Measurements from ENCODE around the gene NPAS3. TPM values are rescaled to one million over a fixed set of nuclear protein-coding genes. Genes with fewer than 3 reads are reported as not detected.

The NPAS3 gene
- total RNA-seq, 1 donor from 2014 or later: 6.1 TPM

DNA sequence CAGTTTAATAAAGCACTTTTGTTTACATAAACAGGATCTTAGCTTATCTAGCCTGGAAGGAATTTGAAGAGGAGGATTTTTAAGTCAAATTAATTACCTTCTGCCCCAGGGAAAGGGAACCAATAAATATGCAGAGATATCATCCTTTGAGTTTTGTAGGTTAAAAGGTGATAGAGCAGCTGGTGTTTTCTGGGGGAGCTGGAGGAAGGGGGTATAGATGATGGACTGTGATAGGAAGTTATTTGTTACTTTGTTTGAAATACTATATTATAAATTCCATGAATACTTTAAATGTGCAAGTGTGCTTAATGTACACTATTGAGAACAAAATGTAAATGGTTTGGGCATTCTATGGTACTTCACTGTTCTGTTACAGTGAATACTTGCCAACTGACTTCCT lies 55.2 kb downstream of the NPAS3 start:
- no peak for DNase-seq (ENCODE audit: low spot score, unreplicated experiment)
- TF ChIP-seq, protein P1, sequence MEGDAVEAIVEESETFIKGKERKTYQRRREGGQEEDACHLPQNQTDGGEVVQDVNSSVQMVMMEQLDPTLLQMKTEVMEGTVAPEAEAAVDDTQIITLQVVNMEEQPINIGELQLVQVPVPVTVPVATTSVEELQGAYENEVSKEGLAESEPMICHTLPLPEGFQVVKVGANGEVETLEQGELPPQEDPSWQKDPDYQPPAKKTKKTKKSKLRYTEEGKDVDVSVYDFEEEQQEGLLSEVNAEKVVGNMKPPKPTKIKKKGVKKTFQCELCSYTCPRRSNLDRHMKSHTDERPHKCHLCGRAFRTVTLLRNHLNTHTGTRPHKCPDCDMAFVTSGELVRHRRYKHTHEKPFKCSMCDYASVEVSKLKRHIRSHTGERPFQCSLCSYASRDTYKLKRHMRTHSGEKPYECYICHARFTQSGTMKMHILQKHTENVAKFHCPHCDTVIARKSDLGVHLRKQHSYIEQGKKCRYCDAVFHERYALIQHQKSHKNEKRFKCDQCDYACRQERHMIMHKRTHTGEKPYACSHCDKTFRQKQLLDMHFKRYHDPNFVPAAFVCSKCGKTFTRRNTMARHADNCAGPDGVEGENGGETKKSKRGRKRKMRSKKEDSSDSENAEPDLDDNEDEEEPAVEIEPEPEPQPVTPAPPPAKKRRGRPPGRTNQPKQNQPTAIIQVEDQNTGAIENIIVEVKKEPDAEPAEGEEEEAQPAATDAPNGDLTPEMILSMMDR (IDR thresholded peaks at IDR 0.05; ENCODE audit: unreplicated experiment): no peak
- Mint-ChIP-seq H3K9me3 (ENCODE audit: low read depth) (peaks cover 17% of the 10 kb centered on the region), H3K36me3 (ENCODE audit: insufficient read depth) (peaks cover 7% of the 10 kb centered on the region), H3K4me1 (ENCODE audit: low read depth) (no peaks in the 10 kb centered on the region), H3K27me3 (no peaks in the 10 kb centered on the region), H3K27ac (no peak overlapping the region), H3K4me3 (ENCODE audit: low read depth) (no peak overlapping the region)

DNA sequence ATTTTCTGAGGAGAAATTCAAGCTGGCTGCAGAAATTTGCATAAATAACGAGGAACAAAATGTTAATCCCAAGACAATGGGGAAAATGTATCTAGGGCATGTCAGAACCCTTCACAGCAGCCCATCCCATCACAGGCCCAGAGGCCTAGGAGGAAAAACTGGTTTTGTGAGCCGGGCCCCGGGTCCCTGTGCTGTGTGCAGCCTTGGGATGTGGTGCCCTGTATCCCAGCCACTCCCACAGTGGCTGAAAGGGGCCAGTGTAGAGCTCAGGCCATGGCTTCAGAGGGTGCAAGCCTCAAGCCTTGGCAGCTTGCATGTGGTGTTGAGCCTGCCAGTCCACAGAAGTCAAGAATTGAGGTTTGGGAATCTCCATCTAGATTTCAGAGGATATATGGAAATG lies 57.7 kb downstream of the NPAS3 start:
- Mint-ChIP-seq H3K4me1 (ENCODE audit: low read depth) (no peaks in the 10 kb centered on the region), H3K27ac (no peak overlapping the region), H3K9me3 (ENCODE audit: low read depth) (peaks cover 13% of the 10 kb centered on the region), H3K4me3 (ENCODE audit: low read depth) (no peak overlapping the region), H3K27me3 (no peaks in the 10 kb centered on the region), H3K36me3 (ENCODE audit: insufficient read depth) (peaks cover 7% of the 10 kb centered on the region)
- TF ChIP-seq, protein P1 (IDR thresholded peaks at IDR 0.05; ENCODE audit: unreplicated experiment): no peak
- no peak for DNase-seq (ENCODE audit: low spot score, unreplicated experiment)

DNA sequence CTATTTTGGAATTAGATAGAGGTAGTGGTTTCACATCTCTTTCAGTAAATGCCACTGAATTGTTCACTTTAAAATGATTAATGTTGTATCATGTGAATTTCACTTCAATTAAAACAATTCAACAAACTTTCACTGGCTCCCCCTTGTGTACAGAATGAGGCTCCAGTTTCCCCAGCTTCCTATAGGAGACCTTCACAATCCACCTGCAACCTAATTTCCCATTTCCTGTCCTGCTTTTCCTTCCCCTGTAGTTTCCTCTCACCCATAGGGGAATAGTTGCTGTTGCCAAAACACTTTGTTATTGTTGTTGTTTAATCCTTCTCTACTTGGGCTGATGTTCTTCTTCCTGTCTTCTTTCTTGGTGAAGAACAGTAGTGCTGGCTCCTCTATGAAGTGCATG lies 59.8 kb downstream of the NPAS3 start:
- Mint-ChIP-seq H3K36me3 (ENCODE audit: insufficient read depth) (peaks cover 7% of the 10 kb centered on the region), H3K4me3 (ENCODE audit: low read depth) (no peak overlapping the region), H3K27ac (no peak overlapping the region), H3K4me1 (ENCODE audit: low read depth) (no peaks in the 10 kb centered on the region), H3K27me3 (no peaks in the 10 kb centered on the region), H3K9me3 (ENCODE audit: low read depth) (peaks cover 10% of the 10 kb centered on the region)
- TF ChIP-seq, protein P1 (IDR thresholded peaks at IDR 0.05; ENCODE audit: unreplicated experiment): peak; percentile 21
- no peak for DNase-seq (ENCODE audit: low spot score, unreplicated experiment)

DNA sequence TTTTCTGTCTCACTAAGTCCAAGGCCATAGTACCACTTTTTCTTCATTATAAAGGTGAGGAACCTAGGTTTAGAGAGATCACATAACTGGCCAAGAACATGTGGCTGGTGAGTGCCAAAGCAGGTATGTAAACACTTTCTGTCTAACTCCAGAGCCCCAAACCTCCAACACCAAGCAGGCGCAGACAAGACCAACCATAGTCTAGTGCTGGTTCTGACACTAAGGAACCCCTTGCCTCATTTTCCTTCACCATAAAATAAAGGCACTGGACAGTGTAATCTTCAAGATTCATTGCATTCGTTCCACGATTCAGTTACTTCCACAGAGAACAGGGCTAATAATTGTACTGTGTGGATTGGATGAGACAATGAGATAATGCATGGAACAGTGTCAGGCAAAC lies 71.0 kb downstream of the NPAS3 start:
- Mint-ChIP-seq H3K27ac (no peak overlapping the region), H3K27me3 (no peaks in the 10 kb centered on the region), H3K9me3 (ENCODE audit: low read depth) (no peaks in the 10 kb centered on the region), H3K4me3 (ENCODE audit: low read depth) (no peak overlapping the region), H3K4me1 (ENCODE audit: low read depth) (peaks cover 4% of the 10 kb centered on the region), H3K36me3 (ENCODE audit: insufficient read depth) (no peaks in the 10 kb centered on the region)
- TF ChIP-seq, protein P1 (IDR thresholded peaks at IDR 0.05; ENCODE audit: unreplicated experiment): no peak
- no peak for DNase-seq (ENCODE audit: low spot score, unreplicated experiment)

DNA sequence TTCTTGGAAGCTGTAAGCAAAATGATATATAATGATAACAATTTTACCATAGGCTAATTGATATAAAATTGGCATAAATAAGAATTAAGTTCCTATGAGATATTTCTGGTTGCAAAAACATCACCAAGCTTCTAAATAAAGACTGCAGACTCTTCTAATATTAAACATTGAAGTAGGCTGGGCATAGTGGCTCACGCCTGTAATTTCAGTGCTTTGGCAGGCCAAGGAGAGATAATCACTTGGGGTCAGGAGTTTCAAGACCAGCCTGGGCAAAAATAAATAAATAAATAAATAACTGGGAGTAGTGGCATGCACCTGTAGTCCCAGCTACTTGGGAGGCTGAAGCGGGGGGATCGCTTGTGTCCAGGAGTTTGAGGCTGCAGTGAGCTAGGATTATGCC lies 71.8 kb downstream of the NPAS3 start:
- no peak overlapping the region for H3K27ac Mint-ChIP-seq
- H3K4me1 Mint-ChIP-seq (ENCODE audit: low read depth): peaks cover 4% of the 10 kb centered on the region
- H3K27me3 Mint-ChIP-seq: no peaks in the 10 kb centered on the region
- H3K4me3 Mint-ChIP-seq (ENCODE audit: low read depth): no peak overlapping the region
- DNase-seq (ENCODE audit: low spot score, unreplicated experiment): no peak
- H3K9me3 Mint-ChIP-seq (ENCODE audit: low read depth): no peaks in the 10 kb centered on the region
- TF ChIP-seq, protein P1 (IDR thresholded peaks at IDR 0.05; ENCODE audit: unreplicated experiment): no peak
- H3K36me3 Mint-ChIP-seq (ENCODE audit: insufficient read depth): no peaks in the 10 kb centered on the region

Data from progenitor cell of endocrine pancreas (in vitro differentiated cells).